Activated gamma-delta T cell treated with anti-CD3 and anti-CD28 coated beads, Interleukin-2, amount 50 U/mL, for 16 hours (primary cell): ENCODE results near the gene EAF1.
"Not testable (repeated sequence)": the region's sequence is repeated elsewhere in the genome, so short reads cannot be mapped to it uniquely, and the experiment has no call there.

ENCODE experiments used
- DNase-seq: peaks from one replicate; pipeline ENCODE4 v3.0.0-alpha.2; 2020; ENCODE audit warnings: low read depth

EAF1 gene

DNA sequence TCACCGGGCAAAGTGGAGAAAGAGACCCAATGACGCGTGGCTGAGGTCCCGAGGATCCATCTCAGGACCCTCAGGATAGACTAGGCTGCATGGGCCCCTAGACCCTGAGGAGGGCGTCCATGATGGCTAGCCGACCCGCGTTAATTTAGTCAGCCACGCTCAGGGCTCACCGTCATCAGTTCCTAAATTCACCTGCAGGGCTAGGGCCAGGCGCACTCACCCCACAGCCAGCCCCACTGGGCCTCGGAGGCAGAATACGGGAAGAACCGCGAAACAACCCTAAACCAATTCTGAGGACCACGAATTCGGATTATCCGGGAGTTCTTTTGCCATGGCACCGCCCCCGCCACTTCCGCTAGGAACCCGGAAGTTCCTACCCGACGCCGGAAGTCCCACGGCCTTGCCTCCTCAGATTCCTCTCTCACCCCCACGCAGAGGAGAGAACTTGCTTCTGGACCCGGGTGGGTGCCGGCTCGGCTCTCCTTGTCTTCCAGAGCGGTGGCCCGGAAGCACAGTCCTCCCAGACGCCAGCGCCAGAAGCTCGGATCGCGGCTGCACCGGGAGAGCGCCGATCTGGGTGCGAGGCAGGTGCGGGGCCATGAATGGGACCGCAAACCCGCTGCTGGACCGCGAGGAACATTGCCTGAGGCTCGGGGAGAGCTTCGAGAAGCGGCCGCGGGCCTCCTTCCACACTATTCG, at the start of gene EAF1, which contains the start of gene METTL6:
Gene EAF1, plus strand, starts transcription at position 417 of the 699 bp plus-strand sequence. Its CDS starts 182 bp downstream, at position 599.
Gene METTL6, minus strand, starts transcription at position 363 of the 699 bp plus-strand sequence. CDS start 1,033 bp downstream, outside the sequence.
- peak; percentile 82 for DNase-seq

DNA sequence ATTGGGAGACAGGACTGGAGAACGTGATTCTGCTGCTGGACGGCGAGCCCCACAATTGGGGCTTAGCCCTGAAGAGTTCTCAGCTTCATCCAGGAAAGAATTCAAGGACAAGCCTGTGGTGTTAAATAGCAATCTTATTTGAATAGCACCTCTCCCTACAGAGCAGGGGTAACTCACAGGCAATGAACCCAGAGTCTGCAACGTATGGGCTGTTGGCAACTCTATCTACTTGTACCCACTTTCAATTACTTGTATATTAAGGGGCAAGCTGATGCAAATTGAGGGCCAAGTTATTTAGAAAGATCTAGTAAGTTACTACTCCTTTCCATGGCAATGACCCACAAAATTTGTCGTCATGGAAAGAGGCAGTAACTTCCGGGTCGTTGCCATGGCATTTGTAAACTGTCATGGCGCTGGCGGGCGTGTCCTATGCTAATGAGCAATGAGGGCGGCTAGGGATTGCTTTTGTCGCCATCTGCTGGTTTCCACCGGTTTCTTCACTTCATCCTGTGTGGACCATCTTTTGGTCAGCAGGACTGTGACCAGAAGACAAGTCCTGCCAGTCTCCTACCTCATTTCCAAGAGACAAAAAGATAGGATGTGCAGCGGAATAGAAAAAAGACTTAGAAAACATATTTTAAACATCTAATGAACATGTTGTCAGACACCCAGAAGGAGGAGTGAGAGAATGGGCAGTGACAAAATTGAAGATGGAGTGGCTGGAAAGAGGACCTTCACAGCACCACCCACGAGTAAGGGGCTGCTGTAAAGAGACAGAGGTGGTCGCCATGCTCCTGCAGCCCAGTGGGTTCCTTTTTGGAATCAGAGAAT, 49.2 kb upstream of the EAF1 start:
- DNase-seq: peak; percentile 92

DNA sequence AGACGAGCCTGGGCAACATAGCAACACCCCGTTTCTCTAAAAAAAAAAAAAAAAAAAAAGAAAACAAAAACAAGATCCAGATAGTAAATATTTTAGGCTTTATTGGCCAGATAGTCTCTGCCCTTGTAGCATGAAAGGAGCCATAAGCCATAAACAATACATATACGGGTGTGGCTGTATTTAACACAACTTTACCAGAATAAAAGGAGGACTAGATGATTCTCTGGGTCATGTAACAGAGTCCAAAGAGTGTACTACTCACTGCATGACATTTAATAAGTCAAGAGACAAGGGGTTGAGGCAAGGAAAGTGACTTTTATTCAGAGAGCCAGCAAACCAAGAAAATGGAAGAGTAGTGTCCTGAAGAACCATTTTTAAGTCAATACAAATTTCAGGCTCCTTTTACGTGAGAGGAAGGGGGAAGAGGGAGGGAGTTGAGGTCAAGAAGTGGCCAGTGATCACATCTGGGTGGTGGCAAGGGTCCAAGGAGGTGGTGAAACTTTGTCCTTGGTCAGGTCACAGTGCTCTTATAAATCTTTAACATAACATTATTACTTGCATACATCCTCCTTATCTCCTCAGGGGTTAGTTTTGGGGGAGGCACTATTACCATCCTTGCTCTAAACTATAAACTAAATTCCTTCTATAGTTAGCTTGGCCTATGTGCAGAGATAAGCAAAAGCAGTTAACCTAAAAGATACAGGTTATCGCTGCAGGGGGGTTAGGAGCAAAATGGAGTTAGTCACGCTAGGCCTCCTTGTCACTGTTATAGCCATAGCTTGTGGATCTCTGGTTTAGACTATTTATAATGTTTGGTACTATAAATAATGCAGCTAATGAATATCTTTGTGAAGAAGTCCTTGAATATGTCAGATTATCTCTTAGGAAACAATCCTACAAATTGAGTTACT, 46.2 kb upstream of the EAF1 start:
- DNase-seq: no peak

GRCh38 chr3:15382405-15382923, 44.9 kb upstream of the EAF1 start:
- DNase-seq: no peak

DNA sequence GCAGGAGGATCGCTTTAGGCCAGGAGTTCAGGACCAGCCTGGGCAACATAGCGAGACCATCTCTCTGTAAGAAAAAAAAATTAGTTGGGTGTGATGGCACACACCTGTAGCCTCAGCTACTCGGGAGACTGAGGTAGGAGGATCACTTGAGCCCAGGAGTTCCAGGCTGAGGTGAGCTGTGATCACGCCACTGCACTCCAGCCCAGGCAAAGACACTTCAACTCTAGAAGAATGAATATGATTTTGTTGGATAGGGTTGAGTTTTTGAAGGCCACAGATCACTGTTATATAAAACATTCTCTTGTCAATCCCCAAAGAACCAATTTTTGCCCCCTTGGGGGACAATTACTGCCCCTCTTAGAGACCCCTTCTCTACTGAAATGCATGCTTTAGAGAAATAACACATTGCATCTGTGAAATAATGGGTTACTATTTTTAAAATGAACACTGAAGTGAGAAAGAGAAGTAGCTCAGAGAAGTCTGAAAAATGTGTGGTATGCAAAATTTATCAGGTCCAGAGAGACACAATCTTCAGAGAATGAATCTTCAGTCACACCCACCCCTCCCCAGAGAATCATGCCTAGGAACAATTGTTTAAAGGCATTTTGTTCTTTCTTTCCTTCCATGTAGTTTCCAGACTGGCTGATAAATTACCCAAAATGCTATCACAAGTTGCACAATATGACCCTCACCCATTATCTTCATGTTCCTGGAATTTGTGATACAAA, 42.7 kb upstream of the EAF1 start:
- no peak for DNase-seq

- not testable (repeated sequence) for DNase-seq
Observed at GRCh38 chr3:15385238-15385695, 42.1 kb upstream of the EAF1 start.

DNA sequence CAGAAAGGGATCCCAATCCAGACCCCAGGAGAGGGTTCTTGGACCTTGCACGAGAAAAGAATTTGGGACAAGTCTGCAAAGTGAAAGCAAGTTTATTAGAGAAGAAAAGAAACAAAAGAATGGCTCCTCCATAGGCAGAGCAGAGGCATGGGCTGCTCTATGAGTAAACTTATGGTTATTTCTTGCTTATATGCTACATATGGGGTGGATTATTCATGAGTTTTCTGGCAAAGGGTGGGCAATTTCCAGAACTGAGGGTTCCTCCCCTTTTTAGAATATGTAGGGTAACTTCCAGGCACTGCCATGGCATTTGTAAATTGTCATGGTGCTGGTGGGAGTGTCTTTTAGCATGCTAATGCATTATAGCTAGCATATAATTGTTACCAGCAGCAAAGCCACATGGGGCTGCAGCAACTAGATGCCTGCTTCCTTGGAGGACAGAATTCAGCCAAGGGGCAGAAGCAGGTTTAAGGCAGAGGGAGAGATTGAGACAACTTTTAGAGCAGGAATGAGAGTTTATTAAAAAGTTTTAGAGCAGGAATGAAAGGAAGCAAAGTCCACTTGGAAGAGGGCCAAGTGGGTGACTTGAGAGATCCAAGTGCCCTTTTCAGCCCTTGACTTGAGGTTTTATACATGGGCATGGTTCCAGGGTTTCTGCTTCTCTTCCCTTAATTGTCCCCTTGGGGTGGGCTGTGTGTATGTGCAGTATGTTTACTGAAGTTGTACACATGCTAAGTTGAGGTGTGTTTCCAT, 41.3 kb upstream of the EAF1 start:
- DNase-seq: no peak

DNA sequence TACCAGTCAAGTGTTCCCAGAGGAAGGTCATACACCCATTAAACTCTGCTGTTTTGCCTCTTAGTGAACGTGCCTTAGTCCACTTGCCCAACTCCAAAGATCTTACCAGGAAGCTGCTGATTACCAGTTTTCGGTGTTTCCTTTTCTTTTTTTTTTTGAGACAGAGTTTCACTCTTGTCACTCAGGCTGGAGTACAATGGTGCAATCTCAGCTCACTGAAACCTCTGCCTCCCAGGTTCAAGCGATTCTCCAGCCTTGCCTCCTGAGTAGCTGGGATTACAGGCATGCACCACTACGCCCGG, 40.8 kb upstream of the EAF1 start:
- DNase-seq: not testable (repeated sequence)

GRCh38 chr3:15387171-15387581, 40.2 kb upstream of the EAF1 start:
- DNase-seq: no peak

DNA sequence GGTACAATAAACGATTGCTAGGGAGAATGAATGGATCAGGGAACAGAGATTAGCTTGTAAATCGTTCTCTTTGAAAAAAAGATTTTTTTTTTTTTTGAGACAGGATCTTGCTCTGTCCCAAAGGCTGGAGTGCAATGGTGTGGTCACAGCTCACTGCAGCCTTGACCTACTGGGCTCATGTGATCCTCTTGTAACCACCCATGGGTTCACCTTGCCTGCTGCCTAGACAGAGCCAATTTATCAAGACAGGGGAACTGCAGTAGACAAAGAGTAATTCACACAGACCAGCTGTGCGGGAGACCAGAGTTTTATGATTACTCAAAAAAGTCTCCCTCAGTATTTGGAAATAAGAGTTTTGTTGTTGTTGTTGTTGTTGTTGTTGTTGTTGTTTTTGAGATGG, 39.7 kb upstream of the EAF1 start:
- no peak for DNase-seq

DNA sequence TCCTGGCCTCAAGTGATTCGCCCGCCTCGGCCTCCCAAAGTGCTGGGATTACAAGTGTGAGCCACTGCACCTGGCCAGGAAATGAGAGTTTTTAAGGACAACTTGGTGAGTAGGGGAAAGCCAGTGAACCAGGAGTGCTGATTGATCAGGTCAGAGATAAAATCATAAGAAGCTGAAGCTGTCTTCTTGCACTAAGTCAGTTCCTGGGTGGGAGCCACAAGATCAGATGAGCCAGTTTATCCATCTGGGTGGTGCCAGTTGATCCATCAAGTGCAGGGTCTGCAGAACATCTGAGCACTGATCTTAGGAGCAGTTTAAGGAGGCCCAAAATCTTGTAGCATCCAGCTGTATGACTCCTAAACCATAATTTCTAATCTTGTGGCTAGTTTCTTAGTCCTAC, 39.1 kb upstream of the EAF1 start:
- not testable (repeated sequence) for DNase-seq

- no peak for DNase-seq
Observed at GRCh38 chr3:15390460-15390859, 36.9 kb upstream of the EAF1 start.

- DNase-seq: no peak
Observed at GRCh38 chr3:15391007-15391406, 36.4 kb upstream of the EAF1 start.

GRCh38 chr3:15393252-15393651, 34.1 kb upstream of the EAF1 start:
- DNase-seq: not testable (repeated sequence)

GRCh38 chr3:15398731-15399133, 28.7 kb upstream of the EAF1 start:
- DNase-seq: not testable (repeated sequence)

GRCh38 chr3:15399970-15400369, 27.4 kb upstream of the EAF1 start:
- no peak for DNase-seq

- DNase-seq: no peak
Observed at GRCh38 chr3:15401936-15402335, 25.5 kb upstream of the EAF1 start.

DNA sequence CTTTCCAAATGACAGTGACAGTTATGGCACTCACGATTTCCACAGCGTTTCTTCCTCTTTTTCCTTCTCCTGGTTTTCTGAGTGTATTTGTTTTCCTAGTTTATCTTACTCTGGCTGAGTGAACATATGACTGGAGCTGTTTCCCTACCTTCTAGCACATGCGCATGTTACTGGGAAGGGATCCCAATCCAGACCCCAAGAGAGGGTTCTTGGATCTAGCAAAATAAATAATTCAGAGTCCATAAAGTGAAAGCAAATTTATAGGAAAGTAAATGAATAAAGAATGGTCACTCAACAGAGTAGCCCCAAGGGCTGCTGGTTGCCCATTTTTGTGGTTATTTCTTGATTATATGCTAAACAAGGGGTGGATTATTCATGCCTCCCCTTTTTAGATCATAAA, 23.9 kb upstream of the EAF1 start:
- no peak for DNase-seq

DNA sequence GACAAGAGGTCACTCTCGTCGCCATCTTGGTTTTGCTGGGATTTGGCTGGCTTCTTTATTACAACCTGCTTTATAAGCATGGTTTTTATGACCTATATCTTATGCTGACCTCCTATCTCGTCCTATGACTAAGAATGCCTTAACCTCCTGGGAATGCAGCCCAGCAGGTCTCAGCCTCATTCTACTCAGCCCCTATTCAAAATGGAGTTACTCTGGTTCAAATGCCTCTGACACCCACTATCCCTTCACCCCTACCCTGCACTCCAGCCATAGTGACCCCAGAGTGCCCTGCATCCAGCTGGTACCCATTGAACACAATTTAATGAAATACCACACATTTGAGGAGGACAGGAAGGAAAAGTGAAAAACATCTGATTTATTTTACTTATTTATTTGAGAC, 23.4 kb upstream of the EAF1 start:
- DNase-seq: no peak

DNA sequence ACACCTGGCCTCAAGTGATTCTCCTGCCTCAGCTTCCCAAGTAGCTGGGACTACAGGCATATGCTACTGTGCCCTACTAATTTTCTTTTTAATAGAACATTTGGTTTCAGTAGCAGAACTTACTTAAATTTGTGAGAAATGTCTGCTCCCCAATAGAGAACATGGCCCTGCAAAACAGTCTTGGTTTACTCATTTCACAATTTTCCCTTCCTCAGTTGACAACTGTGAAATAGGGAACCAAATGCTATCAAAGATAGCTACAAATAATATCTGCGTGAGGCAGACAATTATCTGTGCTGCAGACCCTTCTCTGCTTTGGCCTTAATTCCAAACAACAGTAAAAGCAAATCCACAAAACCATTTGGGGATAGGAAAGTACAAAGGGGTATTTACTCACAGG, 22.6 kb upstream of the EAF1 start:
- DNase-seq: no peak
